K562 (cell line): Measurements from ENCODE around the gene CRYAB. TPM values are rescaled to one million over a fixed set of nuclear protein-coding genes. Genes with fewer than 3 reads are reported as not detected.
A peak's percentile ranks its signal among the peaks of the same experiment; 100 is the strongest.

Experiments used
- ERF ChIP-seq: fragments of 450-650 bp; formaldehyde crosslinking; IDR thresholded peaks from 2 replicates; pipeline ENCODE4 v1.4.0; 2020; ENCODE audit warnings: mild to moderate bottlenecking, mixed read lengths
- FOXM1 ChIP-seq, 2 experiments: fragments of 450-650 bp in 1 of 2; sonication (generic) in 1 of 2; formaldehyde crosslinking in 1 of 2; IDR thresholded peaks; 2 replicates each; pipeline versions ENCODE4 v1.6.1 to v1.9.0; 2017 to 2022; ENCODE audit warnings: low read depth in 2 of 2, mild to moderate bottlenecking in 2 of 2, missing genetic modification reagents in 1 of 2, moderate library complexity in 1 of 2
- GABPA ChIP-seq: fragments of 200-800 bp; sonication (Bioruptor generic); conservative IDR thresholded peaks from 2 replicates; pipeline ENCODE4 v1.6.1; 2016; ENCODE audit warnings: low read depth, missing genetic modification characterization, missing compliant biosample characterization
- HBP1 ChIP-seq: fragments of 450-650 bp; formaldehyde crosslinking; IDR thresholded peaks from 2 replicates; pipeline ENCODE4 v1.4.0; 2022; ENCODE audit warnings: missing genetic modification characterization
- HDAC2 ChIP-seq: fragments of 450-650 bp; IDR thresholded peaks from 2 replicates; pipeline ENCODE4 v1.6.1; 2016; ENCODE audit warnings: mild to moderate bottlenecking
- HNRNPLL ChIP-seq: fragments of 200-400 bp; formaldehyde crosslinking; IDR thresholded peaks from 2 replicates; pipeline ENCODE4 v1.6.1; 2017; ENCODE audit warnings: low read length, low read depth, mild to moderate bottlenecking; ENCODE audit not compliant: poor library complexity, severe bottlenecking
- HOMEZ ChIP-seq: fragments of 250-450 bp; sonication (Bioruptor Pico); IDR thresholded peaks from 2 replicates; pipeline ENCODE4 v1.4.0; 2020; ENCODE audit warnings: mild to moderate bottlenecking, moderate library complexity
- KDM2B ChIP-seq: fragments of 250-450 bp; sonication (Bioruptor Pico); IDR thresholded peaks from 2 replicates; pipeline ENCODE4 v1.8.0; 2021; ENCODE audit warnings: mild to moderate bottlenecking, moderate library complexity
- KDM5B ChIP-seq: fragments of 200-600 bp; sonication (generic); IDR thresholded peaks from 2 replicates; pipeline ENCODE4 v1.6.1; 2012; ENCODE audit warnings: low read depth, mild to moderate bottlenecking, moderate library complexity, low read length, control low read depth, inconsistent platforms; ENCODE audit not compliant: insufficient replicate concordance
- LCOR ChIP-seq: sonication (generic); formaldehyde crosslinking; IDR thresholded peaks from 2 replicates; pipeline ENCODE4 v1.8.0; 2022; ENCODE audit warnings: mild to moderate bottlenecking, missing genetic modification reagents
- NR2F6 ChIP-seq: fragments of 450-650 bp; formaldehyde crosslinking; IDR thresholded peaks from 2 replicates; pipeline ENCODE4 v1.4.0; 2020; ENCODE audit warnings: mild to moderate bottlenecking
- RBM15 ChIP-seq: fragments of 200-400 bp; formaldehyde crosslinking; IDR thresholded peaks from 2 replicates; pipeline ENCODE4 v1.6.1; 2018; ENCODE audit warnings: mild to moderate bottlenecking, low read length, moderate library complexity; ENCODE audit not compliant: insufficient read depth
- RBM22 ChIP-seq: fragments of 200-400 bp; formaldehyde crosslinking; IDR thresholded peaks from 2 replicates; pipeline ENCODE4 v1.6.1; 2018; ENCODE audit warnings: low read length, low read depth; ENCODE audit not compliant: poor library complexity, severe bottlenecking
- SMARCA5 ChIP-seq: fragments of 450-650 bp; IDR thresholded peaks from 2 replicates; pipeline ENCODE4 v1.6.1; 2016
- SUPT5H ChIP-seq: fragments of 450-650 bp; IDR thresholded peaks from 2 replicates; pipeline ENCODE4 v1.6.1; 2016
- TEAD4 ChIP-seq, 2 experiments: sonication (generic) in 1 of 2; formaldehyde crosslinking in 1 of 2; IDR thresholded peaks; 2 replicates each; pipeline versions ENCODE4 v1.6.1 to v1.8.0; 2012 to 2022; ENCODE audit warnings: borderline replicate concordance in 1 of 2, inconsistent platforms in 1 of 2, low read length in 1 of 2, mild to moderate bottlenecking in 1 of 2, missing genetic modification reagents in 1 of 2
- TRIM28 ChIP-seq: fragments of 450-650 bp; IDR thresholded peaks from 2 replicates; pipeline ENCODE4 v1.6.1; 2017
- ZBTB17 ChIP-seq: fragments of 450-650 bp; formaldehyde crosslinking; IDR thresholded peaks from 2 replicates; pipeline ENCODE4 v1.4.0; 2020; ENCODE audit warnings: mild to moderate bottlenecking
- ZBTB9 ChIP-seq: fragments of 450-650 bp; formaldehyde crosslinking; IDR thresholded peaks from 2 replicates; pipeline ENCODE4 v1.4.0; 2020; ENCODE audit warnings: mild to moderate bottlenecking, moderate library complexity
- ZNF134 ChIP-seq: fragments of 250-450 bp; sonication (Bioruptor Pico); conservative IDR thresholded peaks from 2 replicates; pipeline ENCODE4 v1.4.0; 2020
- ZNF280B ChIP-seq: fragments of 250-450 bp; sonication (Bioruptor Pico); IDR thresholded peaks from 2 replicates; pipeline ENCODE4 v1.5.1; 2021; ENCODE audit warnings: mild to moderate bottlenecking
- polyA plus RNA-seq, 8 experiments: library from polyadenylated mRNA; depleted of rRNA in 4 of 8; stranded (reverse) in 5 of 8; unstranded in 3 of 8; fragments of >200 nt; fragmentation: Nextera tagmentation in 2 of 8; fragmentation: Illumina TruSeq in 1 of 8; extraction: Ambion mirVana in 2 of 8; extraction: Trizol in 1 of 8; gene quantifications; 2 replicates each; pipeline versions ENCODE4 v1.2.1 to v1.2.3, GENCODE V29; 2011 to 2014; ENCODE audit warnings: inconsistent platforms in 1 of 8, missing spikeins in 1 of 8
- total RNA-seq, 7 experiments: library from RNA; depleted of rRNA in 6 of 7; stranded (reverse); fragments of >200 nt in 6 of 7; fragmentation: Illumina TruSeq in 2 of 7; extraction: Trizol in 2 of 7; gene quantifications; 2 replicates each; pipeline versions ENCODE4 v1.2.1 to v1.2.3, GENCODE V29; 2011 to 2021; ENCODE audit warnings: low replicate concordance in 1 of 7

The CRYAB gene
- total and polyA plus RNA-seq, 9 of the 15 experiments (the other 6 are each of a cell fraction or from before 2014, with no cell fraction given): 0.83 to 7.5 (median 3.6) TPM

GRCh38 chr11:111926505-111927391, 15.2 kb upstream of the CRYAB start (continued):
- 0 out of 2 replicates have a peak, but pooled peaks have one; percentile 62 for TF ChIP-seq HOMEZ
- TF ChIP-seq TEAD4 (IDR thresholded peaks at IDR 0.05; ENCODE audit: low read length): peak; percentile 36; the same call in 1 of the 2 replicates
- TF ChIP-seq TEAD4 (CRISPR knock-in tag; IDR thresholded peaks at IDR 0.05; ENCODE audit: borderline replicate concordance): no peak
- peak; percentile 67; the same call in 1 of the 2 replicates for TF ChIP-seq LCOR (CRISPR knock-in tag)
- TF ChIP-seq KDM5B: peak; percentile 66
- no peak for TF ChIP-seq RBM15
- peak; percentile 70 for TF ChIP-seq HNRNPLL
- peak; percentile 59; the same call in 1 of the 2 replicates for TF ChIP-seq ZBTB9 (CRISPR knock-in tag)
- no peak for TF ChIP-seq NR2F6 (CRISPR knock-in tag)
- peak; percentile 86; the same call in 1 of the 2 replicates for TF ChIP-seq HBP1 (CRISPR knock-in tag)
- no peak for TF ChIP-seq RBM22
- TF ChIP-seq ZBTB17 (CRISPR knock-in tag): 0 out of 2 replicates have a peak, but pooled peaks have one; percentile 61
- peak; percentile 88 for TF ChIP-seq SUPT5H
- 0 out of 2 replicates have a peak, but pooled peaks have one; percentile 36 for TF ChIP-seq KDM2B
- TF ChIP-seq GABPA (tag): peak; percentile 68
- peak; percentile 34; the same call in 1 of the 2 replicates for TF ChIP-seq FOXM1 (IDR thresholded peaks at IDR 0.05; ENCODE audit: low read depth)
- no peak for TF ChIP-seq FOXM1 (CRISPR knock-in tag; IDR thresholded peaks at IDR 0.05; ENCODE audit: low read depth)
- TF ChIP-seq ERF (CRISPR knock-in tag): peak; percentile 74
- TF ChIP-seq HDAC2: 0 out of 2 replicates have a peak, but pooled peaks have one; percentile 33
- peak; percentile 29; the same call in 1 of the 2 replicates for TF ChIP-seq ZNF134 (CRISPR knock-in tag)
- peak; percentile 68; the same call in 1 of the 2 replicates for TF ChIP-seq TRIM28
- peak; percentile 3; the same call in 1 of the 2 replicates for TF ChIP-seq SMARCA5
- TF ChIP-seq ZNF280B (CRISPR knock-in tag): no peak
